ENCODE results near the gene SPECC1.

SPECC1 gene

DNA sequence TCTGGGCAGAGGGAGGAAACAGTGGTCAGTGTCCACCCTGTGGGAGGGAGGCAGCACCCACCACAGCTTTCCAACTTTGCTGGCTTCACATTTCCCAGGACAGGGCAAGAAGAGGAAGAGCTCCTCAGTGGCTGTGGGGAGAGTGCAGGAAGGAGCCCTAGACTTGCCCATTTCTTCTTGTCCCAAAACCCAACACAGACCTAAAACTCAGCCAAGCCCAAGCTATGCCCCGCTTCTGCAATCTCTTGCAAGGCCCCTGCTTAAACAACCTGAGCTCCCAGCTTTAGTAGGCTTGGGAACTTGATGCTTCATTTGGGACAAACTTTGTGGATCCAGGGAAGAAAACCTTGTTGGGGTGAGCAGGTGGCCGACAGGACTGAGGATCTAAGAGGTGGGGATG, 284.3 kb downstream of the SPECC1 start:
- Histone ChIP-seq H3K79me1 (ENCODE audit: low read length) (no peaks in the 10 kb centered on the region), H4K12ac (ENCODE audit: low read depth, low read length) (no peak overlapping the region), H3K9ac (ENCODE audit: low read length) (no peak overlapping the region), H2AFZ (ENCODE audit: insufficient read depth, low read length, poor library complexity) (no peak overlapping the region), H3K14ac (ENCODE audit: low read length) (no peak overlapping the region), H2BK12ac (ENCODE audit: low read length) (no peak overlapping the region), H4K91ac (ENCODE audit: low read depth, low read length) (no peak overlapping the region), H3K4me2 (ENCODE audit: low read length) (no peak overlapping the region), H3K27me3 (ENCODE audit: insufficient read depth, low read length) (no peaks in the 10 kb centered on the region), H3K4ac (ENCODE audit: low read depth, low read length) (no peak overlapping the region), H3K27ac (ENCODE audit: low read depth, low read length) (no peak overlapping the region), H3K4me3 (ENCODE audit: low read depth, low read length) (no peak overlapping the region), H3K4me1 (ENCODE audit: control insufficient read depth in 1 of 2, insufficient read depth in 2 of 2, low read length in 2 of 2) (peaks cover 0 to 4% of the 10 kb centered on the region in 2 experiments), H3K9me3 (ENCODE audit: insufficient read depth, low read depth, low read length) (no peaks in the 10 kb centered on the region), H2BK120ac (ENCODE audit: insufficient read depth, low read length, poor library complexity) (no peak overlapping the region), H3K23ac (ENCODE audit: low read length) (no peak overlapping the region), H3K36me3 (ENCODE audit: control insufficient read depth in 1 of 2, insufficient read depth in 2 of 2, low read length in 2 of 2) (peaks cover 22 to 36% of the 10 kb centered on the region in 2 experiments), H3K18ac (ENCODE audit: low read length) (no peak overlapping the region), H2AK5ac (ENCODE audit: low read length) (no peak overlapping the region), H4K8ac (ENCODE audit: low read depth, low read length) (no peak overlapping the region), H2BK5ac (ENCODE audit: low read depth, low read length, poor library complexity) (no peak overlapping the region), H3K79me2 (ENCODE audit: control insufficient read depth, insufficient read depth, low read length, poor library complexity) (no peaks in the 10 kb centered on the region)
- no CpG with 5 or more reads among the region's 2 CpGs for WGBS (ENCODE audit: extremely low coverage, insufficient coverage, insufficient read length)
- DNase-seq = no peak

DNA sequence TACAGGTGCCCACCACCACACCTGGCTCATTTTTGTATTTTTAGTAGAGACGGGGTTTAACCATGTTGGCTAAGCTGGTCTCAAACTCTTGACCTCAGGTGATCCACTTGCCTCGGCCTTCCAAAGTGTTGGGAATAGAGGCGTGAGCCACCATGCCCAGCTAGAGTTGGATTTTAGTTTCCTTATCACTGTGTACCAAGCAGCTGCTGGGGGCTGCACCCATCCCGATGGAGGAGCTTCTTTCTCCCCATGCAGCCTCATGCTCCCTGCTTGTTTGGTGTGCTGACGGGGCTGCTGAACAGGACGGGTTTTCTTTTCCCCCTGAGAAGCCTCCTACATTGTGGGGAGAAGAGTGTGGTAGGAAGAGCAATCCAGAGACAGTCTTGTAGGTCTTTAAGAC, 285.0 kb downstream of the SPECC1 start:
- Histone ChIP-seq H3K23ac (ENCODE audit: low read length) (no peak overlapping the region), H2BK12ac (ENCODE audit: low read length) (no peak overlapping the region), H3K79me1 (ENCODE audit: low read length) (no peaks in the 10 kb centered on the region), H4K8ac (ENCODE audit: low read depth, low read length) (no peak overlapping the region), H2AK5ac (ENCODE audit: low read length) (no peak overlapping the region), H3K79me2 (ENCODE audit: control insufficient read depth, insufficient read depth, low read length, poor library complexity) (no peaks in the 10 kb centered on the region), H3K14ac (ENCODE audit: low read length) (no peak overlapping the region), H3K27me3 (ENCODE audit: insufficient read depth, low read length) (no peaks in the 10 kb centered on the region), H3K9ac (ENCODE audit: low read length) (no peak overlapping the region), H3K27ac (ENCODE audit: low read depth, low read length) (no peak overlapping the region), H3K4ac (ENCODE audit: low read depth, low read length) (no peak overlapping the region), H3K9me3 (ENCODE audit: insufficient read depth, low read depth, low read length) (no peaks in the 10 kb centered on the region), H3K4me1 (ENCODE audit: control insufficient read depth in 1 of 2, insufficient read depth in 2 of 2, low read length in 2 of 2) (peaks cover 0 to 4% of the 10 kb centered on the region in 2 experiments), H3K4me3 (ENCODE audit: low read depth, low read length) (no peak overlapping the region), H3K36me3 (ENCODE audit: control insufficient read depth in 1 of 2, insufficient read depth in 2 of 2, low read length in 2 of 2) (peaks cover 23 to 38% of the 10 kb centered on the region in 2 experiments), H3K4me2 (ENCODE audit: low read length) (no peak overlapping the region), H2AFZ (ENCODE audit: insufficient read depth, low read length, poor library complexity) (no peak overlapping the region), H2BK120ac (ENCODE audit: insufficient read depth, low read length, poor library complexity) (no peak overlapping the region), H4K91ac (ENCODE audit: low read depth, low read length) (no peak overlapping the region), H2BK5ac (ENCODE audit: low read depth, low read length, poor library complexity) (no peak overlapping the region), H4K12ac (ENCODE audit: low read depth, low read length) (no peak overlapping the region), H3K18ac (ENCODE audit: low read length) (no peak overlapping the region)
- WGBS (ENCODE audit: extremely low coverage, insufficient coverage, insufficient read length) = no CpG with 5 or more reads among the region's 6 CpGs
- no peak for DNase-seq

DNA sequence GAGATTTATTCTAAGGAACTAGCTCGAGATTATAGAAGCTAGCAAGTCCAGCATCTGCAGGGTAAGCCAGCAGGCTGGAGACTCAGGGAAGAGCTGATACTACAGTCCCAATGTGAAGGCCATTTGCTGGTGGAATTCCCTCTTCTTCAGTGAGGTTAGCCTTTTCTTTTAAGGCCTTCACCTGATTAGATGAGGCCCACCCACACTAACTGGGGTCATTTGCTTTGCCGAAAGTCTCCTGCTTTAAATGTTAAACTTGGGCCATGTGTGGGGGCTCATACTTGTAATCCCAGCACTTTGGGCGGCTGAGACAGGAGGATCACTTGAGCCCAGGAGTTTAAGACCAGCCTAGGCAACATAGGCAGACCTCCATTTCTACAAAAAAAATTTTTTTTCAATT, 289.9 kb downstream of the SPECC1 start:
- Histone ChIP-seq H3K79me1 (ENCODE audit: low read length) (no peaks in the 10 kb centered on the region), H2BK120ac (ENCODE audit: insufficient read depth, low read length, poor library complexity) (no peak overlapping the region), H4K91ac (ENCODE audit: low read depth, low read length) (no peak overlapping the region), H3K79me2 (ENCODE audit: control insufficient read depth, insufficient read depth, low read length, poor library complexity) (no peaks in the 10 kb centered on the region), H3K14ac (ENCODE audit: low read length) (no peak overlapping the region), H2BK12ac (ENCODE audit: low read length) (no peak overlapping the region), H4K8ac (ENCODE audit: low read depth, low read length) (no peak overlapping the region), H3K4ac (ENCODE audit: low read depth, low read length) (no peak overlapping the region), H2AK5ac (ENCODE audit: low read length) (no peak overlapping the region), H3K18ac (ENCODE audit: low read length) (no peak overlapping the region), H3K36me3 (ENCODE audit: control insufficient read depth in 1 of 2, insufficient read depth in 2 of 2, low read length in 2 of 2) (peaks cover 20 to 33% of the 10 kb centered on the region in 2 experiments), H3K4me1 (ENCODE audit: control insufficient read depth in 1 of 2, insufficient read depth in 2 of 2, low read length in 2 of 2) (peaks cover 11% of the 10 kb centered on the region in 2 experiments), H4K12ac (ENCODE audit: low read depth, low read length) (no peak overlapping the region), H3K27ac (ENCODE audit: low read depth, low read length) (no peak overlapping the region), H3K9me3 (ENCODE audit: insufficient read depth, low read depth, low read length) (no peaks in the 10 kb centered on the region), H3K4me3 (ENCODE audit: low read depth, low read length) (no peak overlapping the region), H3K27me3 (ENCODE audit: insufficient read depth, low read length) (no peaks in the 10 kb centered on the region), H3K23ac (ENCODE audit: low read length) (no peak overlapping the region), H2BK5ac (ENCODE audit: low read depth, low read length, poor library complexity) (no peak overlapping the region), H3K4me2 (ENCODE audit: low read length) (no peak overlapping the region), H2AFZ (ENCODE audit: insufficient read depth, low read length, poor library complexity) (no peak overlapping the region), H3K9ac (ENCODE audit: low read length) (no peak overlapping the region)
- no peak for DNase-seq
- no CpG with 5 or more reads among the region's 3 CpGs for WGBS (ENCODE audit: extremely low coverage, insufficient coverage, insufficient read length)

DNA sequence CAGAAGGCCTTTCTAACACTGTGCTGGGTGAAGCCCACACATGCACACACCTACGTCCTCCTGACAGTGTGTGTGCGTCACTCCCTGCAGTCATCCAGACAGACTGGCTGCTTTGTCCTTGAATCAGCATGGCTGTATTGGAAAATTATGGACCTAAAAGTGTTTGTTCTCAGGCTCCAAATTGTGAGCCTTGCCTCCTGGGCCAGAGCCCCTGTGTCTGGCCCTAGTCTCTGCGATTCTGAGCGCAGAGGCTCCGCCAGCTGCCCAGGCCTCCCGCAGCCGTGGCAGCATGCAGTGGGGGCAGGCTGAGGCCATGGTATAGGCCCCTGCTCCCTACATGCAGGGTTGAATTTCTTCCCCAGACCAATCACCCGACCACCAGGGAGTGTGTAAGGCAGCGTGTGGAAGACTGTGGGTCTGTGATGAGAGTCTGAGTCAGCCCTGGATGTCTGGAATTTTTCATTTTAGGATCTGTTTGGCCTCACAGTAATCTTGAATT, 291.3 kb downstream of the SPECC1 start:
- Histone ChIP-seq H3K4me1 (ENCODE audit: control insufficient read depth in 1 of 2, insufficient read depth in 2 of 2, low read length in 2 of 2) (peaks cover 11% of the 10 kb centered on the region in 2 experiments), H3K9me3 (ENCODE audit: insufficient read depth, low read depth, low read length) (no peaks in the 10 kb centered on the region), H2BK12ac (ENCODE audit: low read length) (no peak overlapping the region), H3K79me1 (ENCODE audit: low read length) (no peaks in the 10 kb centered on the region), H2AK5ac (ENCODE audit: low read length) (no peak overlapping the region), H3K4me2 (ENCODE audit: low read length) (peak overlapping the region; percentile 32), H3K23ac (ENCODE audit: low read length) (no peak overlapping the region), H3K18ac (ENCODE audit: low read length) (no peak overlapping the region), H3K79me2 (ENCODE audit: control insufficient read depth, insufficient read depth, low read length, poor library complexity) (no peaks in the 10 kb centered on the region), H4K12ac (ENCODE audit: low read depth, low read length) (no peak overlapping the region), H2BK120ac (ENCODE audit: insufficient read depth, low read length, poor library complexity) (no peak overlapping the region), H3K9ac (ENCODE audit: low read length) (no peak overlapping the region), H3K4me3 (ENCODE audit: low read depth, low read length) (no peak overlapping the region), H3K36me3 (ENCODE audit: control insufficient read depth in 1 of 2, insufficient read depth in 2 of 2, low read length in 2 of 2) (peaks cover 22 to 39% of the 10 kb centered on the region in 2 experiments), H4K8ac (ENCODE audit: low read depth, low read length) (no peak overlapping the region), H2BK5ac (ENCODE audit: low read depth, low read length, poor library complexity) (peak overlapping the region; percentile 37), H3K14ac (ENCODE audit: low read length) (no peak overlapping the region), H4K91ac (ENCODE audit: low read depth, low read length) (no peak overlapping the region), H2AFZ (ENCODE audit: insufficient read depth, low read length, poor library complexity) (no peak overlapping the region), H3K27ac (ENCODE audit: low read depth, low read length) (peak overlapping the region; percentile 88), H3K27me3 (ENCODE audit: insufficient read depth, low read length) (no peaks in the 10 kb centered on the region), H3K4ac (ENCODE audit: low read depth, low read length) (no peak overlapping the region)
- peak; percentile 65 to 66 for DNase-seq
- no CpG with 5 or more reads among the region's 9 CpGs for WGBS (ENCODE audit: extremely low coverage, insufficient coverage, insufficient read length)

Data from trophoblast cell (in vitro differentiated cells and primary cell).